DMS153 treated with DMSO at 0.1 percent for 48 hours (cell line): Measurements from ENCODE around the gene CFAP20DC.
"Not testable (repeated sequence)": the region's sequence is repeated elsewhere in the genome, so short reads cannot be mapped to it uniquely, and the experiment has no call there.

ENCODE experiments used
- DNase-seq: peaks from one replicate; lab custom pipeline; 2025; ENCODE audit not compliant: unreplicated experiment; lab: John Stamatoyannopoulos, UW

Gene CFAP20DC

DNA sequence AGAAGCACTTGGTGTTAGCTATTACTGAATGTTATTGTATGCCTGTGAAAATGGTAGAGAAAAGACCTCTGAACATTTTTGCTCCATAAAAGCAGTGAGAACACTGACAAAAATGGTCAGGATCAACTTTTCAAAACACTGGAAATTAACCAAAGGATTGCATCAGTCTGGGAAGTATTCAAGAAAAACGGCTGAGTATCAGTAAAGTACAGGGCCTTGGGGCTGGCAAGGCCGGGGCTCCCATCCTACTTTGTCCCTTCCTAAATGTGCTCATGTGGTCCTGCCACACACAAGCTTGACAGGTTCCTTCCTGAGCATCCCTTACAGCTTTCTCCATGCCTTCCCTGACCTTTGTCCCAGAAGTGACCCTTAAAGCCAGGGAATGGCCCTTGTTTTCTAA lies 84.0 kb downstream of the CFAP20DC start:
- no peak for DNase-seq

DNA sequence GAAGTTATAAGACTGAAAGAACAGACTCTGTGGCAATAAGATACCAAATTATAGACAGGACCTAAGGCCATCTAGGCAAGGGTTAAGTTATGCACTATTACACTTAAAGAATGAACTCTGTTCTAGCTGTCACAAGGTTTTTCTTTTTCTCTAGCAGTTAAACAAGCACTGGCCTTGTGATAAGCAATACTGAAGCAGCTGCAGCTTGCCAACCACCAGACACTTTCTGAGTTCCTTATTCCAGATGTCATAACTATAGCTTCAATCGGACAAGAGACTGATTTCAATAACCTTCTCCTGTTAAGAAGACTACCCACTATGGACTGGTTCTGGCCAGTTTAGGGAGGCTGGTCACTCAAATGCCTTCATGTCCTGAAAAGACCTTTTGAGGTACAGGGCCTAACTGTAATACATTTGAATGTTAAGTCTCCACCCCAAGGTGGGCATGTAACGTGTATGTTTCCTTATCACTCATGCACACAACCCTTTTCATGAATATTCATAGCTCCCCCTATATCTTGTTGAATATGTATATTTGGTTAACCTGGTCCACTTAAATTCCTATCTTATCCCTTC lies 85.8 kb downstream of the CFAP20DC start:
- no peak for DNase-seq

DNA sequence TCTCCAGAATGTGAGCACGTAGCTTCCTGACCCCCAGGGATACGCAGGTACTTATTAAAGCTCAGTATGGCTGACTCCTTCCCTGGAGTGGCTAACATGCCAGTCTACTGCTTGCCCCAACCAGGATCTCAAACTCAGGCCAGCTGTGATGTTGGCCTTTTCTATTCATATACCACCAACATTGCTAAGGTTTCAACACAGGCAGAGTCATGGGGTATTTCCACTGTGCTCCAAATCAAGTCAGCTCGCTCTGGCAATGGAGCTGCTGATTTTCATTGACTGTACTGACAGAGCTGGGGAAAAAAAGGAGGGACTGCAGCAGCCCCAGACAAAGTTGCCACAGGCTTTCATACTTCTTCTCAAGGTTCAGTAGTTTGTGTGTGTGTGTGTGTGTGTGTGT lies 87.0 kb downstream of the CFAP20DC start:
- DNase-seq, result no peak

DNA sequence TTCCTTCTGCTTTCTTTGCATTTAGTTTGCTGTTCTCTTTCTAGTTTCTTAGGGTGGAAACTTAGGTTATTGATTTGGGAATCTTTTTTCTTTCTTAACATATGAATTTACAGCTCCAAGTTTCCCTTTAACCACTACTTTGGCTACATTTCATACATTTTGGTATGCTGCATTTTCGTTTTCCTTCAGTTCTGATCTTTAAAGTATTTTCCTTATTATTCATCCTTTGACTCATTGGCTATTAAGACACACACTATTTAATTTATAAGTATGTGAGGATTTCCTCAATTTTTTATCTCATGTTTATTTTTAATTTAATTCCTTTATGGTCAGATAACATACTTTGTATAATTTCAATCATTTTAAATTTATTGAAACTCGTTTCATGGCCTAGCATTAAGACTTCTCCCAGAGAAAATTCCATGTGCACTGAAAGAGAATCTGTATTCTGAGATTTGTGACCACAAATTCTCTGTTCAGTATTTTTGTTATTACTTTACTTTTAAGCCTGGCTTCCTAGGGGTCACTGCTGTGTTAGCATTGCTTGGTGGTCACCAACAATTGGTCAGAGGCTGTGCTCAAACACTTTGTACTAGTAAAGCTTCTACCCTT lies 87.7 kb downstream of the CFAP20DC start:
- no peak for DNase-seq

DNA sequence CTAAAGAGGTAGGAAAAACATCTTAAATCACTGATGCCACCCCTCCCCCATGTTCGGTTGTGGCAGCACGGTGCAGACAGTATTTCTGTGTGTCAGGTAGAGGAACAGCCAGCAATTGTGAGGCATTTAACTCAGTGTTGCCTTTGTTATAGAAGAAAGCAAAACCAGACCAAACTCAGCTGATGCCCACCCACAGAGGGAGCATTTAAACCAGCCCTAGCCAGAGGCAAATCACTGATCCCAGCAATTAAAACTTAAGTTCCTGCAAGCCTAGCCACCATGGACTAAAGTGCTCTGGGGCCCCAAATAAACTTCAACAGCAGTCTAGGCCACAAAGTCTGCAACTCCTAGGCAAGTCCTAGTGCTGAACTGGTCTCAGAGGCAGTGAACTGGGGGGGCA lies 94.5 kb downstream of the CFAP20DC start:
- DNase-seq, result no peak

DNA sequence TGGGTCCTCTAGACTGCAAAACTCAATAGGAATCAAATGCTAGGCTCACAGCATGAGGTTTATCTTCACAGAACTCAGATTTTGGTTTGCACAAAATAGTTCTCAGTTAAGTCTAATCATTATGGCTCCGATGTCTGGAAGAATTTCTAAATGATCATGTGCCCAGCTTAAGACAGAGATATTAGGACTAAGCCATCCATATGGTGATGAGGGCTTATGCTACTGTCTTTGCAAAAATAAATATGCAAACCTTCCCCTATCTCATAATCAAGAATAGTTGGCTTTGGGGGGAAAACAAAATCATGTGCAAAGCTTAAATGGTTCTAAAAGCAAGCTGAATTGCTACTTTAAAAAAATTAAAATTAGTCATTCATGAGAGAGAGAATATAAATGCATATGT lies 96.5 kb downstream of the CFAP20DC start:
- DNase-seq, result no peak

DNA sequence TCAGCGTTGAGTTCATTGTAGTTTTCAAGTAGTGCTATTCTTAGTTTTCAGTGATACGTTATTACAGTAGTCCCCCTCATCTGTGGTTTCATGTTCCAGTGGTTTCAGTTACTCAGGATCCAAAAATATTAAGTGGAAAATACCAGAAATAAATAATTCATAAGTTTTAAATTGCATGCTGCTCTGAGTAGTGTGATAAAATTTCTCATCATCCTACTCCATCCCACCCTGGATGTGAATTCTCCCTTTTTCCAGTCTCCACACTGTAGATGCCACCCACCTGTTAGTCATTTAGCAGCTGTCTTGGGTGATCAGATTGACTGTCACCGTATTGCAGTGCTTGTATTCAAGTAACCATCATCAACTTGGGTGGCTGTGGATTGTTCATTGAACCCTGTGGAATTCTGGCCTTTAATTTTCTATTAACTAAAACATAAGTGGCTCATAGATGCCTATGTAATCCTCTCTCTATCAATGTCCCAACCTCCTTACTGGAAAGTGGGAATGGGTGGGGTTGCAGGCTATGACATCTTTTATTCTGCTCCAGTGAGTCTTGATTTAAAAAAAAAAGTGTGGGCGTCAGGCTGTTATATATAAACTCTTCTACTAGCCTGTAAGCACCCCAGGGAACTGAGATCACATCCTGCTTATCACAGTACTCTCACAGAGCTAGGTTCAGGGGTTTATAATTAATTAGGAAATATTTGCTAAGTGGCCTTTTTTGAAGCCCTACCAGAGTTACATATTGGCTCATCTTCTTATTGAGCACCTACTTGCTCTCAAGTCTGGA lies 97.5 kb downstream of the CFAP20DC start:
- no peak for DNase-seq

DNA sequence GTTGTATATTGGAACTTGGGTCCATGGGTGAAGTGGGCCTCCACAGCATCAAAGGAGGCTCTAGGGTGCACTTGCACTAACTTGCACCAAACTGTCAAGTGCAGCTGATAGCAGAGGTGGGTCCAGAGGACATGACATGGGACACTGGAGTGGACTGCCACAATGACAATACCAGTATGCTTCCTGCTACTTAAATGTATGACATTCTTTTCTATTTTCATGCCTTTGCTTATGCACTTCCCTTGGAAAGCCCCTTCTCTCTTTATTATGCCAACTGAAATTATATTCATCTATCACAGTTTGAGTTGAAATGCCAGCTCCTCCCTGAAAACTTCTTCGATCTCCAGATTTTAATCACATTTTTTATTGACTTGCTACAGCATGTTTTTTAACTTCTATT lies 101.8 kb downstream of the CFAP20DC start:
- no peak for DNase-seq

DNA sequence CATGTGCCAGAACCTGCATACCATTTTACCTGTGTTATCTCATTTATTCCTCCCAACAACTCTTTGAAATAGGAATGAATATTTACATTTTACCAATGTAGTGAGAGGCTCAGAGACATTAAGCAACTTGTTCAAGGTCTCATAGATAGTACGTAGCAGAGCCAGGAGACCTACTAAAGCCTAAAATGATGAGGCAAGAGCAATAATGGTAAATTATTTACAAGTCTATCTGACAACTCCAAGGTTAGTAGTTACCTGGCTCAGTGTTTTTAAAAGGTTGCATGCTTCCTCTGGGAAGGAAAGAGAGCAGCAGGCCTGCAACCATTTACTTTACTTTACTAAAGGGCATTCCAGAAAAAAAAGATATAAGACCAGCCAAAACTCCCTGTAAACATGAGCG lies 103.0 kb downstream of the CFAP20DC start:
- no peak for DNase-seq

DNA sequence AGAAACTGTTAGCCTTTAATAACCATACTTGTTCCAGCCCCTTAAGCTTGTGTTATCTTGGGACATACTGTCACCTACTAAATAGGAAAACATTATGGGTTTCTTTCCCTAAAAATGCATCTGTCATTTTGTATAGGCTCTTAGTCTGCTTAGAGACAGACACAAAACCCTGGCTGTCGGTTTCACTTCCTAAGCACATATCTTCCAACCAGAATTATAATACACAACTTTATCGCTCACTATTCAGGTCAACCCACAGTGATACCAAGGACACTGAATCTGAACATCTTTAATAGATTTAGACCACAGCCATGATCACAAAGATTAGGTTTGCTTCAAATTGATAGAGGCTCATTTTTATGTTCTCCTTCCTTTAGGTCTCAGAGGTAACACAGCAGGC lies 111.8 kb downstream of the CFAP20DC start:
- DNase-seq, result no peak

DNA sequence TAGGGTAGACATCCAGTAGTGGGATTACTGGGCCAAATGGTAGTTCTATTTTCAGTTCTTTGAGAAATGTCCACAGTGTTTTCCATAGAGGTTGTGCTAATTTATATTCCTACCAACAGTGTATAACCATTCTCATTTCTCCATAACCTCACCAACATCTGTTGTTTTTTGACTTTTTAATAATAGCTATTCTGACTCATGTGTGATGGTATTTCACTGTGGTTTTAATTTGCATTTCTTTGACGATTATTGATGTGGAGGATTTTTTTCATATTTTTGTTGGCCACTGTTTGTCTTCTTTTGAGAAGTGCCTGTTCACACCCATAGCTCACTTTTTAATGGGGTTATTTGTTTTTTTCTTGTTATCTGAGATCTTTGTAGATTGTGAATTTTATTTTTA lies 125.2 kb downstream of the CFAP20DC start:
- DNase-seq, result no peak

DNA sequence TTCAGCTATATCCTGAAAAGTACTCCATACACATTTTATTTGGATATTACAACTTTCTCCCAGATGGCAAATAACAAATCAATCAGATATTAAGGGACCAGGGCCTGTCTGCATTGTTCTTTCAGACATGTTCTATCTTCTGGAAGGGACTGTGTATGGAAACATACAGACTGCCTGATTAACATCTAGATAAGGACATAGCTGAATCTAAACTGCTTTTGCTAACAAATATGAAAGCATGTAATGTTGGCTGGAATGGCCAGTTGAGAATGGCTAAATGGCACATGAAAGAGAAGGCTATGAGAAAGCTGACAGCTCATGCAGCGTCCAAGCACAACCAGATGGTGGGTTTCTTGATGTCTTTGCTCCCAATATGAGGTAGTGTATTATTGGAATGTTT lies 149.4 kb downstream of the CFAP20DC start:
- DNase-seq, result no peak

DNA sequence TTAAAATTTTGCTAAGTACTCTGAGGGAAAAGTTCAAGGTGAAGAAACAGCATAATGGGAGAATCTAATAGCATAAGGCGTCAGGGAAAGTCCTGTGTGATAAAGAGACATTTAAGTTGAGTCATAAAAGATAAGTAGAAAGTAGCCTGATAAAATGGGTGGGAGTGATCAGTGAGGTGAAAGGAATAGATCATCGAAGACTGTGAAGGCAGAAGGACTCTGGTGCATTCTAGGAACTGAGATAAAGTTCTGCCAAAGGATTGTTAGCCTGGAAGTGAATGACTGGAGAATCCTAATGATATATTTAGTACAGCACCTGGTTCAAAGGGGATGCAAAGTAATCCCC lies 149.9 kb downstream of the CFAP20DC start:
- DNase-seq, result no peak

DNA sequence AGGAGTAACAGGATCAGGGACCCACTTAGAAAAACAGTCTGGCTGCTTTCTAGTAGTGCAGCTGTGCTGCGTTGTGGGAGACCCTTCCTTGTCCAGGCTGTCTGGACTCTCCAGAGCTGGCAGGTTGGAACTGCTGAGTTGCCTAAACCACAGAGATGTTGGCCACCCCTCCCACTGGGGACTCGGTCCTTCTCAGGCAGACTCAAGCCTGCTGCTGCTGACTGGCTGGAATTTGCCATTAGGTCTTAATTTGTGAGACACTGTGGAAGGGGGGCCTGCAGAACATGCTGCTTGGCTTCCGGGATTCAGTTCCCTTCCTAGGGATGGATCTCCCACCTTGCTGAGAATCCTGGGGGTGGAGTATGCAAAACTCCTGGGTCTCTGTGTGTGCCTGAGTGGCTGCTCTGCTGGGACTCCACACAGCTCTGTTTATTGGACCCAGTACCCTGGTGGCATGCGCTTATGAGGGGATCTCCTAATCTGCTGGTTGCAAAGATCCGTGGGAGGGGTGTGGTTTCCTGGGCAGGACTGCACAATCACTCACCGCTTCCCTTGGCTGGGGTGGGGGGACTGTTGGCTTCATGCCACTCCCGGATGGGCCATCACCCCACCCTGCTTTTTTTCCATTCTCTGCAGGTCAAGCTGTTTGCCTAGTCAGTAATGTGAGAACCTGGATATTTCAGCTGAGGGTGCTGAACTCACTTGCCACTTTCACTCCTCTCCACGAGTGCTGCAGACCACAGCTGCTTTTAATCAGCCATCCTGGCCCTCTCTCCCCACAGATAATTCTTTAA lies 150.5 kb downstream of the CFAP20DC start:
- DNase-seq, result no peak

DNA sequence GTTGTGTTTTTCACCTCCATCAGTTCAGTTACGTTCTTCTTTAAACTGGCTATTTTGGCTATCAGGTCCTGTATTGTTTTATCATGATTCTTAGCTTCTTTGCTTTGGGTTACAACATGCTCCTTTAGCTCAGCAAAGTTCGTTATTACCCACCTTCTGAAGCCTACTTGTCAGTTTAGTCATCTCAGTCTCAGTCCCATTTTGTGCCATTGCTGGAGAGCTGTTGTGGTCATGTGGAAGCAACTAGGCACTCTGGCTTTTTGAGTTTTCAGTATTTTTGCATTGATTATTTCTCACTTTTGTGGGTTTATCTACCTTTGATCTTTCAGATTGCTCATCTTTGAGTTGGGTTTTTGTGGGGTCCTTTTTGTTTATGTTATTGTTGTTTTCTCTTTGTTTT lies 151.3 kb downstream of the CFAP20DC start:
- DNase-seq, result no peak

DNA sequence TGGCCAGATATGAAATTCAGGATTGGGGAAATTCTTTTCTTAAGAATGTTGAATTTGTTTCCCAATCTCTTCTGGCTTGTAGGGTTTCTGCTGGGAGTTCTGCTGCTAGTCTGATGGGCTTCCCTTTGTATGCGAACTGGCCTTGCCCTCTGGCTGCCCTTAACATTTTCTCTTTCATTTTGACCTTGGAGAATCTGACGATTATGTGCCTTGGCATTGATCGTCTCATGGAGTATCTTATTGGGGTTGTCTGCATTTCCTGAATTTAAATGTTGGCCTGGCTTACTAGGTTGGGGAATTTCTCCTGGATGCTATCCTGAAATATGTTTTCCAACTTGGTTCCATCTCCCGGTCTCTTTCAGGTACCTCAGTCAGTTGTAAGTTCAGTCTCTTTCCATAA lies 152.2 kb downstream of the CFAP20DC start:
- no peak for DNase-seq

DNA sequence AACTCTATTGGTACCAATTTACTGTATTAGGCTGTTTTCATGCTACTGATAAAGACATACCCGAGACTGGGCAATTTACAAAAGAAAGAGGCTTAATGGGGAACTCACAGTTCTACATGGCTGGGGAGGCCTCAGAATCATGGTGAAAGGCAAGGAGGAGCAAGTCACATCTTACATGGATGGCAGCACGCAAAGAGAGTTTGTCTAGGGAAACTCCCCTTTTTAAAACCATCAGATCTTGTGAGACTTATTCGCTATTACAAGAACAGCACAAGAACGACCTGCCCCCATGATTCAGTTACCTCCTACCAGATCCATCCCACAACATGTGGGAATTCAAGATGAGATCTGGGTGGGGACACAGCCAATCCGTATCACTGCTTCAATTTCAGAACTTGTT lies 154.1 kb downstream of the CFAP20DC start:
- not testable (repeated sequence) for DNase-seq

DNA sequence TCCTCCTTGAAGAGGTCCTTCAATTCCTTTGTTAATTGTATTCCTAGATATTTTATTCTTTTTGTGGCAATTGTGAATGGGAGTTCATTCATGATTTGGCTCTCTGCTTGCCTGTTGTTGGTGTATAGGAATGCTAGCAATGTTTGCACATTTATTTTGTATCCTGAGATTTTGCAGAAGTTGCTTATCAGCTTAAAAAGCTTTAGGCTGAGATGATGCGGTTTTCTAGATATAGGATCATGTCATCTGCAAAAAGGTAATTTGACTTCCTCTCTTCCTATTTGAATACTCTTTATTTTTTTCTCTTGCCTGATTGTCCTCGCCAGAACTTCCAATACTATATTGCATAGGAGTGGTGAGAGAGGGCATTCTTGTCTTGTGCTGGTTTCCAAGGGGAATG lies 157.3 kb downstream of the CFAP20DC start:
- not testable (repeated sequence) for DNase-seq

DNA sequence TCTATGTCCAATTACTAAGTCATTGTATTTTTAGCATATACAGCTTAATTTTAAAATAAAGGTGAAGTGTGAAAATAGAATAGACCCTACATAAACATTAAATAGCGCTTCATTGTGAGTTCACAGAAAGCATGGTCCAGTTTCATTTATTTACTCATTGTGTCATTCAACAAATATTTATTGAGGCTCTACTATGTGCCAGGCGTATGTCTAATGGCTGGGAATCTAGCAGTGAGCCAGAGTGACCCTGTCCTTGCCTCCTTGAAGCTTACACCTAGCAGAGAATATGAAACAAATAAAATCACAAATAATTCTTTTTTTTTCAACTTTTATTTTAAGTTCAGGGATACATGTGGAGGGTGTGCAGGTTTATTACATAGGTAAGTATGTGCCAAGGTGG lies 161.7 kb downstream of the CFAP20DC start:
- no peak for DNase-seq

DNA sequence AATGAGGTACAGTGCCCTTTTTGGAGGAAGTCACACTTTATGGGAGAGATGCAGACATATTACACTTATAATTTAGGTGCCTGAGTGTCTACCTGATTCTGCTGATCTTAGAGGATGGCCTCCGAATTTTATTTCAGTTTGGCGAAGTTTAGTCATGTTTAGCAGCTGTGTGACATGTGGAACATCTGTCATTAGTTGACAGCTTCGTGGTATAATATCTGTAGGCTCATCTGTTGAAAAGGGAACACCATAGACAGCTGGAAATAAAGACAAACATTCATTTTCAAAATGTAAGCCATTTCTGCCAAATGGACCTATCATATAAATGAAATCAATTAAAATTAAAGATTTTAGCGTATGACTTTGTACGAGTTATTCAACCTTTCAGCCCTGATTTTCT lies 165.4 kb downstream of the CFAP20DC start:
- no peak for DNase-seq

DNA sequence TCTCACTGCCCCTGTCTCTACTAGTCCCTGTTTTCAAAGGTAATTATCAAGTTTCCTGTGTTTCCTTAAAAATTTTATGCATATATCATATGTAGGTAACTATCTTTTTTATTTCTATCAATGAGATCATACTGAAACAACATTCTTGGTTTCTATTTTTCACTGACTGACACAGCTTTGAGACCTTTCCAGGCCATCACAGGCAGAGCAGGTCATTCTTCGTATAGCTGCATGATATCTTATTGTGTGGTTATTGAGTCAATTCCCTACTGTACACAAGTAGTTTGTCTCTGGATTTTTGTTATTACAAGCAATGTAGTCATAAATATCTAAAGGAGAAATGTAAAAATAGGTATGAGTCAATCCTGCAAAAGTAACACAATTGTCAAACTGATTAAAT lies 169.6 kb downstream of the CFAP20DC start:
- DNase-seq, result no peak

DNA sequence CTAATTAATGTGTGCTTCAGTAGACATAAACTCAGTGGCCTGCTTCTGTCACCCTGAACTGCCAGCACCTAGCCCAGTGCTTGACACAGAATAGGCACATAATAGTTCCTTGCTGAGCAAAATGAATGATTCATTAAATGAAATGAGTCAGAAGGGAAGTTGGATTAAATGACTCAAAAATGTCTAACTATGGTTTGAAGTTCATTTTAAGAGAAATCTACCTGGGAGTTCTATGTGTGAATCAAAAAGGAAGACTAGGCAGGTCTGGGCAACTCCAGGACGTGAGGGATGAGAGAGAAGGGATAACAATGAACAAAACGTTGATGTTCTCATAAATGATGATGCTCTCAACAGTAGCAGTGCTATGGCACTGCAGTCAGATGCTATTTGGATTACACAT lies 175.0 kb downstream of the CFAP20DC start:
- no peak for DNase-seq
